Stimulated activated CD8-positive, alpha-beta memory T cell treated with anti-CD3 and anti-CD28 coated beads, Interleukin-4, amount 100 ng/mL, for 48 hours (primary cell): ENCODE data around the gene SALL4.

Experiments
- DNase-seq: peaks from one replicate; pipeline ENCODE4 v3.0.0-alpha.2; 2020

SALL4 gene

GRCh38 chr20:51734876-51735720 is 67.2 kb downstream of the SALL4 start:
- DNase-seq, result no peak

- no peak for DNase-seq
Measured at GRCh38 chr20:51733070-51733469, 69.3 kb downstream of the SALL4 start.
